ENCODE results near the gene ALDH1B1.

Gene ALDH1B1

GRCh38 chr9:38416461-38416860 lies 24.0 kb downstream of the ALDH1B1 start:
- no peak for DNase-seq (ENCODE audit: low spot score)

DNA sequence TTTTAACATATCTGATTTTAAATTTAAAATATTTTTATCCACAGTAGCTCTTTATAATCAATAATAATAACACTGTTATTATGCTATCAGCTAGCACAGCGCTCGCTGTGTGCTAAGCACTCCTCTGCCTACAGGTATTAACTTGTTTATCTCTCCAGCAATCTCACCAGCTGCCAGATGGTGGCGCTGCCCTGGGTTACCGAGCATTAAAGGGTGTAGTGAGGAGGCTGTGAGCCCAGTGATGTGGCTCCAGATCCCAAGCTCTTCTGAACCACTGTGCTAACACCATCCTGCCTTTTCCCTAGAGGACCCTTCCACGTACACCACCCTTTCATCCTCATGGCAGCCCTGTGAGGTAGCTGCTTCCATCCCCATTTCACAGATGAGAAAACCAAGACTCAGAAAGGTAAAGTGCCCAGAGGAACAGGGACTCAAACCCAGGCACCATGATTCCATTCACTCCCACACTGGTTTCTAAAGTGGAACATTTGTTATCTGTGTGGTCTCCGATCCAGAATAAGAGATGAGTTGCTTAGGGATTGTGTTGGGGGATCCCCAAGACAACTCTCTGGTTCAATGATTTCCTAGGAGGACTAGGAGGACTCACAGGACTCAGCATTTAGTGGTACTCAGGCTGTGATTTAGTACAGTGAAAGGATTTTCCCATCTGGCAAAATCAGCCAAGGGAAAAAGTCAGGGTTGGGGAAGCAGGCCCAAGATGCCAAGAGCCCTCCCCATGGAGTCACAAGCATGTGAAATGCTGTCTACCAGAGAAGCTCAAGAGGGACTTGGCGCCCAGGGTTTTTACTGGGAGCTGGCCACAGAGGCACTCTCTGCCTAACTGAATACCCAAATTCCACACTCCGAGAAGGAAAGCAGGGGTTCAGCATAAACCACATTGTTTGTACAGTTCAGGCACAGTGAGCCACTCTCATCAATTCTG lies 24.8 kb downstream of the ALDH1B1 start:
- DNase-seq (ENCODE audit: low spot score): no peak

DNA sequence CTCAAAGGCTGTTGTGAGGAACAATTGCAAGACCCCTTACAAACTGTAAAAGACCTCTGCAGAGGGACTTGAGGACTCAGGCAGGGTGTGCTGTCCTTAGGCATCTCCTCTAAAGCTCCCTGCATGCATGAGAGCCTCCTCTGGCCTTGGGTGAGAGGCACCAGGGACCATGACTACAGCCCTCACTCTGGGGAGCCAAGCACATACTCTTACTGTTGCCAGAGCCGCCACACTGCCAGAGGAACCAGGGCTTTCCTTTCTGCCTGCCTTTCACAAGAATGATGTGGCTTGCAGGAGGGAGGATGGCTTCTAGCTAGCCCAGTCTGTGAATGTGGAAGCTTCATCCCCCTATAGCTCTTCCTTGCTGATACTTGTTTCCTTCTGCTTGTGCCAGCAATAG lies 25.9 kb downstream of the ALDH1B1 start:
- DNase-seq (ENCODE audit: low spot score): no peak

GRCh38 chr9:38419181-38419580 lies 26.7 kb downstream of the ALDH1B1 start:
- DNase-seq (ENCODE audit: low spot score): no peak

GRCh38 chr9:38421498-38422211 lies 29.2 kb downstream of the ALDH1B1 start:
- no peak for DNase-seq (ENCODE audit: low spot score)

GRCh38 chr9:38422555-38423260 lies 30.2 kb downstream of the ALDH1B1 start:
- DNase-seq (ENCODE audit: low spot score): no peak

- no peak for DNase-seq (ENCODE audit: low spot score)
Measured at GRCh38 chr9:38423273-38423972, 30.9 kb downstream of the ALDH1B1 start.

DNA sequence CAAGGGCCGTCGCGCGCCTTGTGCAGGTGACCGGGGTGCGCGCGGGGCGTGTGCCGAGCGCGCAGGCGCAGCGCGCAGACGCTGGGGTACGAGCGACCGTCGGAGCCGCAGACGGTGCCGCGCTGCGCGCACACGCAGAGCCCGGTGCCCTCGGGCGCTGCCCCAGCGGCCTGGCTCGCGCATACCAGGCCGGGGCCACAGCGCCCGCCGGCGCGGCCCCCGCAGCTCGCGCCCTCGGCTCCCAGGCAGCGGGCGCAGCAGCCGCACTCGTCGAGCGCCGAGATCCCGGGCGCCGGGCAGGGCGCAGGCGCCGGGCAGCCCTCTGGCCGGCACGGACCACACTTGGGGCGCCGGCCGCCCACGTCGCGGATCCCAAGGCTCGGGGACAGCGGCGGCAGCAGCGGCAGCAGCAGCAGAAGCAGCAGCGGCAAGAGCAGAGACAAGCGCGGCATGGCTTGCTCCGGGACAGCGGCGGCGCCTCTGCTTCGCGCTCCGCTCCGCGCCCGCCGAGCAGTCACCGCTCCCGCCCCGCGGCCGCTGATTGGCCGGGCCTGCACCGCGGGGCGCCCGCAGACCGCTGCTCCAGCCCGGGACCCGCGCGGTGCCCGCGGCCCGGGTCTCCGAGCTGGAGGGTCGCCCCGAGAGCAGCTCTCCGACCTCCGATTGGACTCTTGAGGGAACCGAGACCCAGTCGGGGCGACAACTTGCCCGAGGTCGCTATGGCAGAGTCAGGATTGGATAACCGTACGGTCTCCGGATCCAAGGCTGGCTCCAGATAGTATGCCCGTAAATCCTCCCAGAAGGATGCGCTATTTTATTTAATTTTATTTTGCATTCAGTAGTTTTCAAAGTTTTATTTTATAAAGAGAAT lies 31.7 kb downstream of the ALDH1B1 start, which contains the start of gene IGFBPL1:
TSS of gene IGFBPL1 (minus strand) at position 482 of the 871 bp plus-strand sequence. CDS start at position 452, 30 bp downstream.
- DNase-seq (ENCODE audit: low spot score): no peak

- no peak for DNase-seq (ENCODE audit: low spot score)
Measured at GRCh38 chr9:38424918-38425317, 32.4 kb downstream of the ALDH1B1 start.

- no peak for DNase-seq (ENCODE audit: low spot score)
Measured at GRCh38 chr9:38428062-38428461, 35.6 kb downstream of the ALDH1B1 start.

- no peak for DNase-seq (ENCODE audit: low spot score)
Measured at GRCh38 chr9:38431116-38431515, 38.6 kb downstream of the ALDH1B1 start.

- peak; percentile 26 for DNase-seq (ENCODE audit: low spot score)
Measured at GRCh38 chr9:38432922-38433510, 40.5 kb downstream of the ALDH1B1 start.

DNA sequence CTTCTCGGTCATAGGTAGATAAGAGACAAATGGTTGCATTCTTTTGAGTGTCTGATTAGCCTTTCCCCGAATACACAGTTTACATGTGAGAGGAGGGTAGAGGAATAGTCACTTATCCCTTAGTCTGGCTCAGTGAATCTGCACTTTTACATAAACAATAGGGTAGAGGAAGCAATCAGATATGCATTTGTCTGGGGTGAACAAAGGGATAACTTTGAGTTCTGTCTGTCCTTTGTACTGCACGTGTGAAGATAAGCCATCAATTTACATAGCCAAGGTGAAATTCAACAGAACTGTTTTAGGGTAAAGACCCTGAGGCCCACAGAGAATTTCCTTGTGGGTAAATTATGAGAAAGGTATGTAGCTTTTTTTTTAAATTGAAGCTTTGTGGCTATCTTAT lies 41.9 kb downstream of the ALDH1B1 start:
- no peak for DNase-seq (ENCODE audit: low spot score)

DNA sequence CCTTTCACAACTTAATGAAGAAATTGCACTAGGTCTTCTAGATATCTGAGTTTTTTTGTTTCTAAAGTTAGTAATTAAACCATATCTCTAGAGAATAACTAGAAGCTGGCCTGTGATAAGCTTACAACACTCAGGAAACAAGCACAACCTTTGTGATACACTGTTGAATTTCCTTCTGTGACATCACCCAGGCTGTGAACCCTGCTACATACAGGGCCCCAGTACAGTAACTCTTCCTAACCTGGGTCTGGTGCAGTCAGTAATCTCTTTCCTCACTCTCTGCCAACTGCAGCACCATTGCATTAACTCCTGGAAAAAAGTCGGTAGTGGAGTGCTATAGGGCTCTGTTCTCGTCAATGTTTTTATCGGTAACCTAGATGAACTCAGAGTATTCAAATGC lies 42.4 kb downstream of the ALDH1B1 start:
- no peak for DNase-seq (ENCODE audit: low spot score)

GRCh38 chr9:38435521-38435920 lies 43.0 kb downstream of the ALDH1B1 start:
- DNase-seq (ENCODE audit: low spot score): no peak

DNA sequence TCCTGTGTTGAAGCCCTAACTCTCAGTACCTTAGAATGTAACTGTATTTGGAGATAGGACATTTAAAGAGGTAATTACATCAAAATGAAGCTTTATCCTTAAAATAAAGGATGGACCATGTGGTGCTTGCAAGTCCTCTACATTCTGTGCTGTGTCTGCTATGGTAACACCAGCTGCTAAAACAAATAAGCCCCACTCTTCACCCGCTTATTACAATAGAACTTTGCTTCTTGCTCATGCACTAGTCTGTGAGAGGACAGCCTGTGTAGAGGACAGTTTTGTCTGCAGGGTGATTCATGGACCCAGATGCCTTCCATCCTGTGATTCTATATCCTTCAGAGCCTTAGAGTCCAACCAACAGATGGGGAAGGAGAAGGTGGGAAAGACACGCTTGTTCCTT lies 44.2 kb downstream of the ALDH1B1 start:
- DNase-seq (ENCODE audit: low spot score): no peak

DNA sequence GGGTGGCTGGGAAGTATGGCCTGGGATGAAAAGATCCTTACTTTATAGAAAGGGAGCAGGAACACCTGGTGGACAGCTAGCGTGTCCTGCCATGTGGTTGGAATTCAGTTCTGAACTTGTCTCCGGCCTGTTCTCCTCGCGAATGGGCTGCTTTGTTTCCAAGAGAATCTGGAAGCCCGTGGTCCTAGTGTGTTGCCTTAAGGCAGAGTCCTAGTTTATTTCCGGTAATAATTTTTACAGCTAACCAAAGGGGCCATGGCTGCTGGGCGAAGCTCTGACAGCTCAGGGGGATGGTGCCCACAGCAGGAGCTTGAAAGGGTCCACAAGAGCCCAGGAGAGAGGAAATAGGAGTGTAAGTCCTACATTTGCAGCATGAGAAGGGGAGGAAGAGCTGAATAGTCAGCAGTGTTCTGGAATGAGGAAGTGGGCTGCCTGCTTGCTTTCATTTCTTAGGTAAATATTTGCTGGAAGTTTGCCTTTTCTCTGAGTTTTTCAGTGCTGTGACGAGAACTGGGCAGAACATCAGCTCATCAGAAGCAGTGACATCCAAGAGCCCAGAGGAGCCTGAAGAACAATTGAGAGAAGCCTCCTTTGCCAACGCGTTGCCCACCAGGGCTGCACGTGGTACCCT lies 44.8 kb downstream of the ALDH1B1 start:
- DNase-seq (ENCODE audit: low spot score): no peak

GRCh38 chr9:38439291-38439915 lies 46.9 kb downstream of the ALDH1B1 start:
- DNase-seq (ENCODE audit: low spot score): no peak

DNA sequence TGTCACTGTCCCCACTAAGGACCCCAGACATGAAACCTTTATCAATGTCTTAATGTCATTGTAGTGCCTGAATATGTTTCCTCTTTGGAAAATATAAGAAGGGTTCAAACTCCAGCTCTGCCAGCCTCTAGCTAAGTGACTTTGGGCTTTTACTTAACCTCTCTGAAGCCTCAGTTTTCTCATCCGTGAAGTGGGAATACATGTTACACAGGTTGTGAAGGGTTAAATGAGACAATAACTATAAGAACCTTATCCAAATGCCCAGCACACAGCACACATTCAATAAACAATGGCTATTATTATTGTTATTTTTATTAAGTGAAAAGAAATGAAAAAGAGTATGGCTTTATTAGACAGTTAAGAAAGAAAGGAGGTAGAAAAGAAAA lies 47.4 kb downstream of the ALDH1B1 start:
- no peak for DNase-seq (ENCODE audit: low spot score)

- DNase-seq (ENCODE audit: low spot score): no peak
Measured at GRCh38 chr9:38440516-38440915, 48.0 kb downstream of the ALDH1B1 start.
